Lower leg skin (tissue), 3 donors: Measurements from ENCODE around the gene ZNF41.

ENCODE experiments used
- CTCF ChIP-seq, 3 donors: fragments of 450-650 bp; IDR thresholded peaks; one replicate each; pipeline ENCODE4 v1.5.1; 2016; ENCODE audit warnings: antibody characterized with exemption in 3 of 3, mild to moderate bottlenecking in 3 of 3, moderate library complexity in 2 of 3
- POLR2A ChIP-seq, 2 donors: fragments of 450-650 bp; IDR thresholded peaks; one replicate each; pipeline ENCODE4 v1.6.1; 2016 to 2017; ENCODE audit warnings: antibody characterized with exemption in 2 of 2, mild to moderate bottlenecking in 1 of 2, moderate library complexity in 1 of 2

- TF ChIP-seq CTCF (IDR thresholded peaks at IDR 0.05) (no peak), POLR2A (IDR thresholded peaks at IDR 0.05) (no peak)
Measured at GRCh38 chrX:47482065-47482511, 934 bp downstream of the ZNF41 start.
